ENCODE measurements around the gene REELD1. TPM values are rescaled to one million over a fixed set of nuclear protein-coding genes. Genes with fewer than 3 reads are reported as not detected.

The REELD1 gene
- total RNA-seq, 1 experiment from 2014 or later: not detected

DNA sequence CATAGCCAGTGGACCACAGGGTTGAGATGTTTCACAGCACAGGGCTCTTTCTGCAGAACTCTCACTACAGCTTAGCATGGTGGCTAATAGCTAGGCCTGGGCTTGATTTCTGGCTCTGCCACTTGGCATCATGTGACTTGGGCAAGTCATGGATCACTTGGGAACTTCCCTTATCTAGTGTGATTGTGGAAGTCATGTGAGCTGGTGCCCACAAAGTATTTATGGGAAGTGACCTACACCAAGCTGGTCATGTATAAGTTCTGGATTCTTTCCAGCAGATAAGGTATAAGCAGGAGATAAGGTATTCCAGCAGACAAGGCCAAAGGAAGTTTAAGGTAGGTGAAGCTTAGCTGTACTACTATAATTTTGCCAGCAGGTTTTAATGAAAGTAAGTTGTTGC, 61.0 kb downstream of the REELD1 start:
- no peaks in the 10 kb centered on the region for H3K79me2 ChIP-seq (ENCODE audit: insufficient read depth, low read length)
- Mint-ChIP-seq H3K36me3 (ENCODE audit: insufficient read depth in 1 of 3, low read depth in 3 of 3) (no peaks in the 10 kb centered on the region), H3K27ac (no peak overlapping the region), H3K4me3 (no peak overlapping the region), H3K27me3 (ENCODE audit: low read depth) (no peaks in the 10 kb centered on the region), H3K4me1 (no peaks in the 10 kb centered on the region), H3K9me3 (no peaks in the 10 kb centered on the region)
- no peak overlapping the region for H3K9ac ChIP-seq (ENCODE audit: extremely low read depth, insufficient read length, low read length)
- no peaks in the 10 kb centered on the region for H3K23me2 ChIP-seq (ENCODE audit: insufficient read length, low read depth, low read length, poor library complexity, severe bottlenecking)
- no peak overlapping the region for H3K14ac ChIP-seq (ENCODE audit: insufficient read depth, low read length)
- no peak overlapping the region for H4K8ac ChIP-seq (replicated peaks; ENCODE audit: insufficient read length, low read depth, low read length)
- no peak overlapping the region for H3T11ph ChIP-seq (ENCODE audit: low read length)
- TF ChIP-seq, protein P1, sequence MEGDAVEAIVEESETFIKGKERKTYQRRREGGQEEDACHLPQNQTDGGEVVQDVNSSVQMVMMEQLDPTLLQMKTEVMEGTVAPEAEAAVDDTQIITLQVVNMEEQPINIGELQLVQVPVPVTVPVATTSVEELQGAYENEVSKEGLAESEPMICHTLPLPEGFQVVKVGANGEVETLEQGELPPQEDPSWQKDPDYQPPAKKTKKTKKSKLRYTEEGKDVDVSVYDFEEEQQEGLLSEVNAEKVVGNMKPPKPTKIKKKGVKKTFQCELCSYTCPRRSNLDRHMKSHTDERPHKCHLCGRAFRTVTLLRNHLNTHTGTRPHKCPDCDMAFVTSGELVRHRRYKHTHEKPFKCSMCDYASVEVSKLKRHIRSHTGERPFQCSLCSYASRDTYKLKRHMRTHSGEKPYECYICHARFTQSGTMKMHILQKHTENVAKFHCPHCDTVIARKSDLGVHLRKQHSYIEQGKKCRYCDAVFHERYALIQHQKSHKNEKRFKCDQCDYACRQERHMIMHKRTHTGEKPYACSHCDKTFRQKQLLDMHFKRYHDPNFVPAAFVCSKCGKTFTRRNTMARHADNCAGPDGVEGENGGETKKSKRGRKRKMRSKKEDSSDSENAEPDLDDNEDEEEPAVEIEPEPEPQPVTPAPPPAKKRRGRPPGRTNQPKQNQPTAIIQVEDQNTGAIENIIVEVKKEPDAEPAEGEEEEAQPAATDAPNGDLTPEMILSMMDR (conservative IDR thresholded peaks at IDR 0.05): no peak
- no peaks in the 10 kb centered on the region for H3K79me1 ChIP-seq (ENCODE audit: insufficient read depth, low read depth, low read length, poor library complexity, severe bottlenecking)
- DNase-seq: no peak
- no peak overlapping the region for H2BK120ac ChIP-seq (ENCODE audit: low read depth, low read length, poor library complexity, severe bottlenecking)
- H4K20me1 ChIP-seq (ENCODE audit: control insufficient read depth, insufficient read depth, insufficient read length): no peaks in the 10 kb centered on the region
- H2BK15ac ChIP-seq (ENCODE audit: low read depth, low read length): no peak overlapping the region
- H2BK5ac ChIP-seq (ENCODE audit: insufficient read length, low read length): no peak overlapping the region
- no peaks in the 10 kb centered on the region for H3K4me1 ChIP-seq (ENCODE audit: insufficient read depth, low read length)
- no peak overlapping the region for H3K4ac ChIP-seq (ENCODE audit: low read depth, low read length)
- no peak overlapping the region for H3K18ac ChIP-seq (ENCODE audit: insufficient read length, low read depth, low read length)
- H3K9me3 ChIP-seq (ENCODE audit: control insufficient read depth, low read depth, low read length): no peaks in the 10 kb centered on the region
- H3K23ac ChIP-seq (ENCODE audit: insufficient read length, low read depth, low read length): no peak overlapping the region
- no peak overlapping the region for H3K4me2 ChIP-seq (ENCODE audit: insufficient read depth, insufficient read length, low read length)
- H4K5ac ChIP-seq (ENCODE audit: insufficient read length, low read depth, low read length): no peak overlapping the region
- H3K27me3 ChIP-seq (ENCODE audit: insufficient read depth, low read length): no peaks in the 10 kb centered on the region
- H3K56ac ChIP-seq (ENCODE audit: insufficient read length, low read depth, low read length): no peak overlapping the region
- no peak overlapping the region for H3K27ac ChIP-seq (ENCODE audit: insufficient read length, low read depth, low read length)
- H2AK5ac ChIP-seq (ENCODE audit: insufficient read length, low read length): no peak overlapping the region
- H4K91ac ChIP-seq (ENCODE audit: insufficient read length, low read depth, low read length): no peak overlapping the region
- no peak overlapping the region for H2BK12ac ChIP-seq (ENCODE audit: insufficient read length, low read depth, low read length)
- no peak overlapping the region for H2AFZ ChIP-seq (ENCODE audit: low read length)
- H2BK20ac ChIP-seq (ENCODE audit: low read depth, low read length, poor library complexity, severe bottlenecking): no peak overlapping the region

All from H9 (cell line).